K562 (cell line): ENCODE results near the gene TMEM95. TPM values are rescaled to one million over a fixed set of nuclear protein-coding genes. Genes with fewer than 3 reads are reported as not detected.

Source experiments
- CBFA2T2 ChIP-seq: fragments of 450-650 bp; conservative IDR thresholded peaks from 2 replicates; pipeline ENCODE4 v1.6.1; 2017; ENCODE audit warnings: mild to moderate bottlenecking
- E2F1 ChIP-seq: sonication (generic); formaldehyde crosslinking; IDR thresholded peaks from 2 replicates; pipeline ENCODE4 v1.8.1; 2023; ENCODE audit warnings: mild to moderate bottlenecking, missing genetic modification reagents, moderate library complexity
- ELF1 ChIP-seq: fragments of 200-800 bp; sonication (Bioruptor generic); IDR thresholded peaks from 2 replicates; pipeline ENCODE4 v1.6.1; 2016; ENCODE audit warnings: missing genetic modification characterization, missing compliant biosample characterization
- GTF3C2 ChIP-seq: IDR thresholded peaks from 3 replicates; pipeline ENCODE4 v1.6.1; 2011; ENCODE audit warnings: borderline replicate concordance, mild to moderate bottlenecking, moderate library complexity; ENCODE audit not compliant: insufficient read length; ENCODE audit errors: extremely low read depth
- MYNN ChIP-seq, 2 experiments: sonication (generic); formaldehyde crosslinking in 1 of 2; IDR thresholded peaks; 2 replicates each; pipeline versions ENCODE4 v1.5.0 to v1.6.1; 2016 to 2020; ENCODE audit warnings: antibody characterized with exemption in 1 of 2, missing genetic modification reagents in 1 of 2
- NCOA6 ChIP-seq: fragments of 450-650 bp; IDR thresholded peaks from 2 replicates; pipeline ENCODE4 v1.6.1; 2017; ENCODE audit warnings: mild to moderate bottlenecking
- RREB1 ChIP-seq: fragments of 250-450 bp; sonication (Bioruptor Pico); IDR thresholded peaks from 2 replicates; pipeline ENCODE4 v1.4.0; 2020
- SP1 ChIP-seq: sonication (generic); formaldehyde crosslinking; IDR thresholded peaks from 2 replicates; pipeline ENCODE4 v1.8.1; 2022; ENCODE audit warnings: mild to moderate bottlenecking, missing genetic modification reagents
- ZBTB11 ChIP-seq, 3 experiments: fragments of 200-800 bp in 1 of 3; fragments of 250-450 bp in 1 of 3; fragments of 450-650 bp in 1 of 3; sonication (Bioruptor Pico) in 1 of 3; sonication (Bioruptor generic) in 1 of 3; formaldehyde crosslinking in 1 of 3; IDR thresholded peaks; 2 replicates each; pipeline versions ENCODE4 v1.6.1 to v1.8.0; 2016 to 2022; ENCODE audit warnings: mild to moderate bottlenecking in 2 of 3, missing genetic modification characterization in 2 of 3, missing compliant biosample characterization in 1 of 3, moderate library complexity in 1 of 3
- polyA plus RNA-seq, 8 experiments: library from polyadenylated mRNA; depleted of rRNA in 4 of 8; stranded (reverse) in 5 of 8; unstranded in 3 of 8; fragments of >200 nt; fragmentation: Nextera tagmentation in 2 of 8; fragmentation: Illumina TruSeq in 1 of 8; extraction: Ambion mirVana in 2 of 8; extraction: Trizol in 1 of 8; gene quantifications; 2 replicates each; pipeline versions ENCODE4 v1.2.1 to v1.2.3, GENCODE V29; 2011 to 2014; ENCODE audit warnings: inconsistent platforms in 1 of 8, missing spikeins in 1 of 8
- total RNA-seq, 7 experiments: library from RNA; depleted of rRNA in 6 of 7; stranded (reverse); fragments of >200 nt in 6 of 7; fragmentation: Illumina TruSeq in 2 of 7; extraction: Trizol in 2 of 7; gene quantifications; 2 replicates each; pipeline versions ENCODE4 v1.2.1 to v1.2.3, GENCODE V29; 2011 to 2021; ENCODE audit warnings: low replicate concordance in 1 of 7

The TMEM95 gene
- total and polyA plus RNA-seq, 9 of the 15 experiments (the other 6 are each of a cell fraction or from before 2014, with no cell fraction given): not detected

- TF ChIP-seq RREB1 (CRISPR knock-in tag) (no peak; the same call in 1 of the 2 replicates), E2F1 (no peak), SP1 (CRISPR knock-in tag) (0 out of 2 replicates have a peak, but pooled peaks have one; percentile 28), GTF3C2 (no peak), ELF1 (tag) (peak; percentile 59; the same call in 1 of the 2 replicates), ZBTB11 (CRISPR knock-in tag; IDR thresholded peaks at IDR 0.05) (0 out of 6 replicates have a peak, but pooled peaks of 1 of the 3 experiments have one; percentile 24), NCOA6 (no peak), MYNN (IDR thresholded peaks at IDR 0.05) (peak; percentile 47; the same call in 1 of the 2 replicates), MYNN (CRISPR knock-in tag; IDR thresholded peaks at IDR 0.05) (no peak), CBFA2T2 (no peak)
Observed at GRCh38 chr17:7351665-7352502, 3.1 kb upstream of the TMEM95 start, which contains the start of gene KCTD11 (continued).
